HG03103 (cell line): ENCODE measurements around the gene CLIC6.

Source experiments
- ATAC-seq: cut with Tn5 transposase; IDR thresholded peaks from one replicate; pipeline ENCODE4 v1.9.1; 2021; ENCODE audit warnings: low read depth; ENCODE audit not compliant: unreplicated experiment

CLIC6 gene

DNA sequence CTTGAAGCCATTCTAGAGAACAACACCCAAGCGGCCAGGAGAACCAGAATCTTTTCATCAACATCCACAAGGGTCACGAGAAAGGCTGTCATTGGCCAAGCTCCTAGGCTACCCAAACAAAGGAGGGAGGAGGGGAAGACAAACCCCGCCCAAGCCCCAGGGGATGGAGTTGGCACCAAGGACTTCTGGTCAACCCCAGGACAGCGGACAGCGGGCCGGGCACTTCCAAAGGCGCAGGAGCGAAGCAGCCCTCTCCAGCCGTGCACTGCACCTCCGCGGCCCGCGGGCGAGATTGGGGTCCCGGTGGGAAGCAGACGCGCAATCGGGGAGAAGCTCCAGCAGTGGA lies at the start of gene CLIC6:
TSS of gene CLIC6 (plus strand) at position 192 of the 346 bp plus-strand sequence. CDS start 395 bp downstream, outside the sequence.
- no peak for ATAC-seq

DNA sequence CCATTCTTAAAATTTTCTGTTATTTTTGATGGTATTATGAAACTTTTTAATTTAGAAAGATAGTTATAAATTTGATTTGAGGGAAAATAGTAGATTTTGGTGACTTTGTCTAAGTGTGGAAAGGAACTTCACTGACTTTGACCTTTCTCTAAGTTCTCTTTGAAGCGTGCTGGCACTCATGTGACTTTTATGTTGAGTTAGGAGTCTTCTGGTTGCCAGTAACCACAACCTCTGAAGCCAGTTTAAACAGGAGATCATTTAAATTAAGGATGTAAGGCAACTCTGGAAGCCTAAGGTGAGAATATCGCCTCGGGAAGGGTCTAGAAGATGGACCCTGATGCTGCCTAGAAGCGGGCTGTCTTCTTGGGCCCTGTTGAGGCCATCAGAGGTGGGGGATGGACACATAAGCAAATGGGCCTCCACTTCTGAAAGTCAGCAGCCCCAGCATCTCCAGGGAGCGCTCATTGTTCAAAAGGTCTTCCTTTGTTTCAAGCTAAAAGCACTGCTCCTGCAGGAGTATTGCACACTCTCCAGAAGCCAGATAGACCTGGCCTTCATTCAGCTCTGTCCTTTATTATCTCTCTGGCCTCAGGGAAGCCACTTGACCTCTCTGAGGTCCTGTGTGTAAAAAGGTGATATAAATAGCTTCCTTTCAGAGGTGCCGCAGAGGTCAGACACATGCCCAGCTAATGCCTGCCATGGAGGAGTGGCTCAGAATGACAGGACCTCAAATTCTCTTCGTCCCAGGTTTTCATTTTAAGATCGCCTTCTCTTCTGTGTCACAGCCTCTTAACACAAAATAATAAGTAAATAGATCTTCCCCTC lies 48.7 kb upstream of the CLIC6 start:
- ATAC-seq: no peak

DNA sequence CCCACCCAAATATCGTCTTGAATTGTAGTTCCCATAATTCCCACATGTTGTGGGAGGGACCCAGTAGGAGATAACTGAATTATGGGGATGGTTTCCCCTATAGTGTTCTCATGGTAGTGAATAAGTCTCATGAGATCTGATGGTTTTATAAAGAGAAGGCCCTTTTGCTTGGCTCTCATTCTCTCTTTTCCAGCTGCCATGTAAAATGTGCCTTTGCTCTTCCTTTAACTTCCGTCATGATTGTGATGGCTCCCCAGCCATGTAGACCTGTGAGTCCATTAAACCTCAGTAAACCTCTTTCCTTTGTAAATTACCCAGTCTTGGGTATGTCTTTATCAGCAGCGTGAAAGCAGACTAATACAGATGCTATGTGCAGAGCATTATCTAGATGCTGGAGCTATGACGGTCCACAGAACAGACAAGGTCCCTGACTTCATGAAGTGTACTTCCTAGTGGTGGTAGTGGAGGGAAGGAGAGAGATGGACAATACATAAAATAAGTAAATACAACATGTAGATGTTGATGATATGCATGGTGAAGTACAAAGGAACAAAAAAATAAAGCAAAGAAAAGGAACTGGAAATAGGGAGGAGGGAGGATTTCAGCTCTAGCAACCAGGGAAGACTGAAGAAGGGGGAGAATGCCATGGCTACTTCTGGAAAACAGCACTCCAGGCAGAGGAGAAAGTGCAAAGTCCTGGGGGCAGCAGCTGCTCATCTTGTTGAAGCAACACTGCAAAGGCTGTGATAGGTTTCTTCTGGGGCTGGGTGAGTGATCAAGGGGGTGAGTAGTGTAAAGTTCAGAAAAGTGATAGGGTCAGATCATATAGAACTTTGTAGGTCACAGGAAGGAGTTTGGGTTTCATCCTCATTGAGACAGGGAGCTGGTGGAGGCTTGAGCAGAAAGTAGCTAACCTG lies 47.1 kb upstream of the CLIC6 start:
- no peak for ATAC-seq

DNA sequence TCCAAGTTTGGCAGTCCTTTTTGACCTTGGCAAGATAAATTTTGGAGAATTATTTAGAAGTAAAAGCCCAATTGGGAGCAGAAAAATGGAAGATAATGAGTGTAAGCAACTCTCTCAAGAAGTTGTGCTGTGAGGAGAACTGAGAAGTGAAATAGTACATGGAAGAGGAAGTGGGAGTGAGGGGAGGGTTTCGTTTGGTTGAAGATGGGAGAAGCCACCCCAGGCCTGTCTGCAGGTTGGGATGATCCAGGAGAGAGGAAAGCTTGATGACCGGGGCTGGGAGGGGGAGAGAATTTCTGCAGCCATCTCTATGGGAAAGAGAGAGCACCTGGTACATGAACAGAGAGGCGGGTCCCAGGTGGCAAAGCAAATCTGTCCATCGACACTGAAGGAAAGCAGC lies 45.3 kb upstream of the CLIC6 start:
- no peak for ATAC-seq

DNA sequence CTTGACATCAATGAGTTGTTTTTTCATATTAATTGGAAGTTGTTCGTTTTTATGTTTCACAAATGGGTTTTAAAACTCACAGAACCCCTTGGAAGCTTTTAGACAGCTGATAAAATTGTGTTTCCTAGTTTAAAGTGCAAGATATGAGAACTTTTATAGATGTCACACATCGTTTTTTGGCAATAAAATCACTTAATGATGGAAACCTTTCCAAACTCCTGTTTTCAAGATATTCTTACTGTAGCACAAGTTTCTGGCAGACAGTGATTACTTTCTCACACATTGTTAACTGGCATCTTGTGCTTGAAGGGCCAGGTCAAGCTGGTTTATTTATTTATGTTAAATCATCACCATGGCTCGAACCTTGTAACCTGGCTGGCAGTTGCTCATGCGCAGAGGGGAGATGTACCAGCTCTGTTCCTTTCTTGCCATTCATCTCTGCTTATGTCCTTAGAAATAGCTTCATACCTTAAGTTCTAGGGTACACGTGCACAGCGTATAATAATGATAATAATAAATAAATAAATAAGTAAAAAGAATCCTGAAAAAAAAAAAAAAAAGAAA lies 43.7 kb upstream of the CLIC6 start:
- ATAC-seq: no peak

DNA sequence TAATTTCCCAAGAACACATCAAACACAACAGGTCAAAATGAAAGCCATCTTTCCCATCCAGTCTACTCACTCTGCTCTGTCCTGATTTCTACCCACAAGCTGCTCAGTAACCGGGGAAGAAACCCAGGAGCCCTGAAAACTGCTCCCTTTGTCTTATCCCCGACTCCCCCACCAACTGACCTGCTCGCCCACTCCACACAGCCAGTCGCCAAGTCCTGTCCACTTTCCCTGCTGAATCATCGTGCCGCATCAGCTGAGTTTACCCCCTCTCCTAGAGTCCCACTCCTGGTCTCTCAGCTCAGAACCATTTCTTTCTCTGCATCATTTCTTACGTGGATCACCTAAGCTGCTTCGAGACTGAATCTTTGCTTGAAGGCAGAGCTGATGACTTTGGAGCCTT lies 42.7 kb upstream of the CLIC6 start:
- ATAC-seq: no peak

DNA sequence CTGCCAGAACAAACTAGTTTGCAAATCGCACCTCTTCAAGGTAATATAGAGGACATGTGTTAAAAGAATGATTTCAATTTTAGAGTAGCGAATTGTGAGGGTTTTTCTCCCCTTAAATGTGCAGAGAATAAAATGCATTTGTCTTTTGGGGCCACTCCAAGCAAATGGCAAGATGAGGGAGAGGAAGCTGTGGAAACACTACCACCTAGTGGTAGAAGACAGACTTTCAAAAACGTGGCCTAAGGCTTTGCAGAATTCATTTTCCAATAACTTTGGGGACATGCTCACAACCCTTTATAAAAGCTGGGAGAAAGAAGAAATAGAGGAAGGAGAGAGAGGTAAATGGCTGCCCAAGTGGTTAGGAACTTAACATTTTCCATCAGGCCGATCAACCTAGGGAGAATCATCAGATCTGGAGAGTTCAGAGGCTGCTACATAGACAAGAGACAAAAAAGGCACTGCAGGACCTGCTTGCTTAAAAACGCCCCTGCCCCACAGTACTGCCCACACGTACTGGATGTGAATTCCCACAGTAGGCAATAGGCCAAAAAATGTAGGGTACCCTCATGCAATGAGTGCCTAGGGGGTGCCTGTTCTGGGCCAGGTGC lies 38.2 kb upstream of the CLIC6 start:
- no peak for ATAC-seq

DNA sequence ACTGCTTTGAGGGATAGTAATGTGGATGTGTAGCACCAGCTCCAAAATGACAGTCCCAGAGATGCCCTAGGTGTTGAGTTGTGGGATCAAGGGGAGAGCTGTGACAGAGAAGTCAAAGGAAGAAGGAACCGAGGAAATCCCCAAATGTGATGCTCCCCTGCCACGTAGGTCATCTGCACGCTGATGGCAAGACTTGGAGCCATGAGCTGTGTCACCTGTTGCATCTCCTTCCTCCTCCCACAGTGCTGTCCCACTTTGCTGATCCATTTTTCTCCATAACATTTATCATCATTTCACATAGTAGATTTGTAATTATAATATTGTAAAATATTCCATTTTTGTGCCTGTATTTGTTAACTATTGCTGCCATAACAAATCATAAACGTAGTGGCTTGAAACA lies 36.3 kb upstream of the CLIC6 start:
- ATAC-seq: no peak

DNA sequence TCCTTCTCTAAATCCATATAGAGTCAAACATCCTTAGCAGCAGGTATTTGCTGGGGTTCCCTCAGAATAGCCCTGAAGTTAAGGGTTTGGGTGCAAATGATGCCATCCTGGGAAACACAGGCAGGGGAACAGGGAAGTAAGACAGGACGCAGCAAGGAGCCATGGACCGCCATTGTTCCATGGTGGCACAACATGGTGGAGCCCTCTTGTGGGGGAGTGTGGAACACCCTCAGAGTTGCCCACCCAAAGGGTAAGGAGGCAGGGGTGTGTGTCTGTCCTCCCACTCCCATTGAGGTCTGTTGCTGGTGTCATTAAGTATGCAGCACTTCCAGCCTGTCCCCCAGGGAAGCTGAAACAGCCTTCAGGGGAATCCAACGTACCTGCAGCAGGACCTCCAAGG lies 33.5 kb upstream of the CLIC6 start:
- ATAC-seq: no peak

DNA sequence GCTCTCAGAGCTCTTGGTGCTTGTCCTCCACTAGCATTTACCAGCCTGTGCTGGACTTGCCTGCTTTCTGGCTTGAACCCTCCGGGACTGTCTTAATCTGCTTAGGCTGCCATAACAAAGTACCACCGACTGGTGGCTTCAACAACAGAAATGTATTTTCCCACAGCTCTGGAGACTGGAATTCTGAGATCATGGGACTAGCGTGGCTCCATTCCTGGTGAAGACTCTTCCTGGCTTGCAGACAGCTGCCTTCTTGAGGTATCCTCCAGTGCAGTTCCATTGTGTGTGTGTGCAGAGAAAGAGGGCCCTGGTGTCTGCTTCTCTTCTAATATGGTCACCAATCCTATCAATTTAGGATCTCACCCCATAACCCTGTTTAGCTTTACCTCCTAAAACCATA lies 31.8 kb upstream of the CLIC6 start:
- ATAC-seq: no peak

DNA sequence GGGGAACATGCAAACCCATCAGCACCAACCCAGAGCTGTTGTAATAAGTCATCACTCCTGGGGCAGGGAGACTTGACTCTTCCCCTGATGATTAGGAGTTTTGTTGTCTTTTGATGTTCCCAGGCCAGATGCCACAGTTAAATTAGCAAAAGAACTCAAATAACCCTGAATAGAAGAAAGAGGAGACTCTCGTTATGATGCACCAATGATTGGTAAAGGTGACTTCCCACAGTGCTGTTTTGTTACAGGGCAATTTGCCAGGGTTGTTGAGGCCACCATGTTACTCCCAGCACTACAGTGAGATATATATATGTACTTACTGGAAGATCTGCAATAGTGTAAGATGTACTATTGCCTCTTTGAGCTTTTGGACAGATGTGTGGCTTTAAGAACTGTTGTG lies 29.5 kb upstream of the CLIC6 start:
- no peak for ATAC-seq

DNA sequence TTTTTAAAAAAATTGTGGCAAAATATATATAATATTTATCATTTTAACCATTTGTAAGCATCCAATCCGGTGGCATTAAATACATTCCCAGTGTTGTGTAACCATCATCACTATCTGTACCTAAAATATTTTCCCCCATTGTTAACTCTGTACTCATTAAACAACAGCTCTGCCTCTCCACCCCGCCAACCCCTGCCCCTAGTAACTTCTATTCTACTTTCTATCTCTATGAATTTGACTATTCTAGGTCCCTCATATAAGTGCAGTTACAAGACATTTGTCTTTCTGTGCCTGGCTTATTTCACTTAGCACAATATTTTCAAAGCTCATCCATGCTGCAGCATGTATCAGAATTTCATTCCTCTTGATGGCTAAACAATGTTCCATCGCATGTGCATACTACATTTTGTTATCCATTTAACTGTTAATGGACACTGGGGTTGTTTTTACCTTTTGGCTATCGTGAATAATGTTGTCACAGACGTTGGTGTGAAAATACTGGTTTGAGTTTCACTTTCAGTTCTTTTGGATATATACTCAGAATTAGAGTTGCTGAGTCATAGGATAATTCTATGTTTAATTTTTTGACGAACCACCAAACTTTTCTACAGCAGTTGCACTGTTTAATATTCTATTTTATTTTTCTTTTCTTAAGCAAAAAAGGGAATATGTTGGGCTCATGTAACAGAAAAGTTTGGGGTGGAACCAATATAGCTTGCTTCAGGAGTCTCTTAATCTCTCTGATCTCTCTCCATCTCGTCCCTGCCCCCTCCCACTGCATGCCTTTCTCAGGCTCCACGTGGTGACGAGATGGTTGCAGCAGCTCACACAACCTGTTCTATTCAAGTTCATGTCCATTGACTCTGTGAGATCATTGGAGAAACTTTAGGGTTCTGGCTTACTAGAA lies 28.7 kb upstream of the CLIC6 start:
- no peak for ATAC-seq

DNA sequence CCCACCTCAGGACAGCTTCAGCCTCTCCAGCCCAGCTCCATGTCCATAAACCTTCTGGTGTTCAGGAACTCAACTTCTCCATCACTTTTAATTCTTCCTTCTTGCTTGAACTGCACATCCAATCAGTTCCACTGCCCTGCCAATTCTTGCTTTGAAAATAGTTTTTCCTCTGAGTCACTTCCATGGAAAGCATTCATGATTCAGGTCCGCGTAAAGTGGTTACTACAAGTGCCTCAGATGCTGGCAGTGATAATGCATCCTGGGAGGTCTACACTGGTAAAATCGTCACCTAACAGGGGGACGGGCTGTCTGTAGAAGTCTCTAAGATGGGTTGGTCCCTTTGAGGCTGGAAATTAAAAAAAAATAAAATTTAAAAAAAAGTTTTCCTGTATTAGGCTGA lies 27.9 kb upstream of the CLIC6 start:
- no peak for ATAC-seq

DNA sequence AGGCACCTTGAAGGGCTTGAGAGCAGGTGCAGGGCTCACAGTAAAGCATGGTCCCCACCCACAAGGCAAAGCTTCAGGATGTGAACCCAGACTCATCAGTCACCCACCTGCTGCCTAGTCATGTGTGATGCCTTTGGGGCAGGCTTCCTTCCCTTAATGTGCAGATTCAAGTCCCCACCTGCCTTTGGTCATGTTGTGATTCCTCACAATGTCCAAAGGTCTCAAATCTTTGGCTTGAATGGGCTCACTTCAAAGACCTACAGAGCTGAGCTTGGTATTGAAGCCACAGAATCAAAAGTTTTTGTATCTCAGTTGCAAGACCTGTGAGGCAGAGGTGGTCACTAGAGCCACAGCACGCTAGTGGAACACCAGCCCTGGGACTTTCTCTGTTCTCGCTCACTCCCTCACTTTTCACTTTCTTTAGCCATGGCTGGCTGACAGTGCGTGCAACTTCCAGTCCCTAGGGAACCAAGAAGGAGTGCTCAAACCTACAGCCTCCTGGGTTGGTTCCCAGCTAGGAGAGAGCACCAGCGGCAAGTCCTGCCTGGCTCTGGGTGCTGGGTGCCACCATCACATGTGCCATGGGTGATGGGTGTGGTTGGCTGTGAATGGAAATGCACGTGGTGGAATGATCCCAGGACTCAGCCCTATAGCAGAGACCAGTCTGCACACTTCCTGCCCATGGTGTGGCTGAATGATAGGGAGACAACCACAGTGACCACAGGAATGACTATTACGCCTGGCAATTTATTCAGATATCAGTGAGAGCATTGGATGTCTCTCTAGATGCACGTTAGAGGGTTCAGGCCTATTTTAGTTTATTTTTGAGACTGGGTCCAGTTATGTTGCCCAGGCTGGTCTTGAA lies 26.4 kb upstream of the CLIC6 start:
- peak; percentile 55 for ATAC-seq

DNA sequence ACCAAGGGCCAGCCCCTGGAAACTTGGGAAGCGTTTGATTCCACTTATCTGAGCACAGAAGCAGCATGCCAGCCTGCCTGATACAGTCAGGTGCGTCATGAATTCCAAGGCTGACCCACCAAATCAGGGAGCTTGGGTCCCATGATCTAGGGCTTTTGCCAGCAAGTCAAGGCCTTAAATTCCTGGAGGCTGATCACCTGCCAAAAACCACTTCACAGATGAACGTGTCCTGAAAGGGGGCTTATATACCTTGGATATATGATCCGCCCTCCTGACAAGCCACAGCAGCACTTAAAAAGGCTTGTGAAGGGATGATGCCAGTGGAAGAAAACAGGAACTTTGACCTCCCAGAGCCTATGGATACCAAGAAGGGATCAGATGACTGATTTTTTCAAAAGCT lies 24.0 kb upstream of the CLIC6 start:
- no peak for ATAC-seq

DNA sequence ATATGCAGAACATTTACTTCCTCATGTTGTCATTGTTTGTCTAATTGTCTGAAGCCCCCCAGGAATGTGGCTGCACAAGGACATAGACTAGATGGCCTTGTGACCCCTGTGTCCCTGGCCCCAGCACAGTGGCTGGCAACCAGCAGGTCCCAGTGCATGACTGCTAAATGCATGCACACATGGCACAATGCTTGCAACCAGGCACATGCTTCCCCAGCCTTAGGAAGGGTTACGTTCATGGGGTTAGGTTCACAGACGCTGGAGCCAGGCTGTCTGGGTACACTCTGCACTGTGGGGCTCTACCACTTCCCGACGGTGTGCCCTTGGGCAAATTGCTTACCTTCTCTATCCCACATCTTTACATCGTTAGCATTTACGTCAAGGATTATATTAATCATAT lies 21.2 kb upstream of the CLIC6 start:
- ATAC-seq: no peak

DNA sequence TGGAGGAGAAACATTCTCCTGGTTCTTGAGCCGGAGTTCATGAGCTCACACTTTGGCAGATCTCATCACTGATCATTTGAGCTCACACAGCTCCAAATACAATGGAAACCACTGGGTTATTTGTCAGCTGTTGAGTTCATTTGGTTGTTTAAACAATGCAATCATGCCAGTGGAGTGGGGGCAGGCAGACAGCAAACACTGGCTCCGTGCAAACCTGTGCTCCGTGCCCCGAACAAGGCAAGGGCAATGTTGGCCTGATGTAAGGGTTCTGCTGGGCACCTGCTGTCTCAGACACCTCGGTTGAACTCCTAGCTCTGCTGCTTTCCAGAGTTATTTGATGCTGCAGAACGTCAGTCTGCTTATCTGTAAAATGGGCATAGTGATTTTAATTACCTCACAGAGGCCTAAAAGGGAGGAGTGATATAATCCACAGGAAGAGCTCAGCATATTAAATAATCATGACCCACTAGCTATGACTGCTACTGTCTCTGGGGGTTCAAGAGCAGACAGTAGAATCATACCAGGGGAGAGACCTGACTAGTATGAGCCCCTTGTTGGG lies 20.0 kb upstream of the CLIC6 start:
- ATAC-seq: no peak

DNA sequence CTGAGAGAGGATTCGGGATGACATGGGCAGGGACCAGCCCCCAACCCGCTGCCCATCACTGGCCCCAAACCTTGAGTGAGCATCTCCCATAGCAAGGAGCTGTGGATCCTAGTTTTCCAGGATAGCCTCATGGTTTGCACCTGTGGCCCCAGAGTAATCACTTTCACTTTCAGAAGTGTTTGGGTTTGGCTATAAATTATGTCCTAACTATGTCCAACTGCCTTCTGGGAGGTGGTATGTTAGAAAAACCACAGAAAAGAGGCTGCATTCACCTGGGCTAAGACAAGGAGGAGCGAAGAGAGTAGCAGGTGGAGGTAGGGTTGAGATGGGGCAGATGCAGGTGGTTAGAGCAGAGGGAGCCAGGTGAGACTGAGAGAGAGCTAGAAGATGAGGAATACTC lies 19.4 kb upstream of the CLIC6 start:
- ATAC-seq: no peak
